Endothelial cell of umbilical vein (primary cell): Measurements from ENCODE around the gene CRTC2.

Experiments
- EZH2 ChIP-seq: IDR thresholded peaks from 2 replicates; pipeline ENCODE4 v1.6.1; 2012; ENCODE audit warnings: borderline replicate concordance, low read depth, mild to moderate bottlenecking, moderate library complexity, low read length, inconsistent platforms; ENCODE audit not compliant: severe bottlenecking
- FOS ChIP-seq: IDR thresholded peaks from 2 replicates; pipeline ENCODE4 v1.6.1; 2011; ENCODE audit warnings: mild to moderate bottlenecking, low read length, moderate library complexity, borderline replicate concordance; ENCODE audit not compliant: insufficient read depth
- JUN ChIP-seq: IDR thresholded peaks from 2 replicates; pipeline ENCODE4 v1.6.1; 2011; ENCODE audit warnings: borderline replicate concordance, low read depth; ENCODE audit not compliant: insufficient read length, insufficient read depth
- MAX ChIP-seq: IDR thresholded peaks from 2 replicates; pipeline ENCODE4 v1.6.1; 2011; ENCODE audit not compliant: insufficient read depth, insufficient read length
- MYC ChIP-seq: IDR thresholded peaks from one replicate; pipeline ENCODE4 v1.6.1; 2011; ENCODE audit warnings: mild to moderate bottlenecking, low read depth, low read length
- POLR2A ChIP-seq: IDR thresholded peaks from 2 replicates; pipeline ENCODE4 v1.6.1; 2012; ENCODE audit warnings: low read depth, mild to moderate bottlenecking, control low read depth, low read length
- POLR2AphosphoS5 ChIP-seq: IDR thresholded peaks from 2 replicates; pipeline ENCODE4 v1.6.1; 2012; ENCODE audit warnings: low read depth, mild to moderate bottlenecking, control low read depth, low read length, moderate library complexity; ENCODE audit not compliant: insufficient read depth
- TF ChIP-seq, protein P1 (sequence below), 2 donors: IDR thresholded peaks; 1 replicate in 1 of 2; 2 replicates in 1 of 2; pipeline ENCODE4 v1.5.1; 2011; ENCODE audit warnings: low read length in 2 of 2, mild to moderate bottlenecking in 2 of 2, moderate library complexity in 2 of 2, control low read depth in 1 of 2, inconsistent platforms in 1 of 2, low read depth in 1 of 2; ENCODE audit not compliant: insufficient read depth in 1 of 2; ENCODE audit errors: extremely low read depth in 1 of 2

DNA sequence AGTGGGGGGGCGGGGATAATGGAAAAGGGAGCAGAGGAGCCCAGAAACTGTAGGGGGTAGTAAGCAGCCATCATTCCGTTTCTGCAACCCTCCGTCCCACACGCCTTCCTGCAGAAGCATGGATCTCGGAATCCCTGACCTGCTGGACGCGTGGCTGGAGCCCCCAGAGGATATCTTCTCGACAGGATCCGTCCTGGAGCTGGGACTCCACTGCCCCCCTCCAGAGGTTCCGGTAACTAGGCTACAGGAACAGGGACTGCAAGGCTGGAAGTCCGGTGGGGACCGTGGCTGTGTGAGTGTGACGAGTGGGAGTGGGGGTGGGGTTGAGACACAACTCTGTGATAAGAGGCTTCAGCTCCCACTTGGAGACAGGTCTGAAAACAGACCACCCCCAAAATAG, 10.0 kb upstream of the CRTC2 start:
- TF ChIP-seq MAX (no peak), EZH2 (no peak), JUN (no peak), POLR2A (no peak), POLR2AphosphoS5 (no peak), MYC (no peak), FOS (no peak)
- TF ChIP-seq, protein P1, sequence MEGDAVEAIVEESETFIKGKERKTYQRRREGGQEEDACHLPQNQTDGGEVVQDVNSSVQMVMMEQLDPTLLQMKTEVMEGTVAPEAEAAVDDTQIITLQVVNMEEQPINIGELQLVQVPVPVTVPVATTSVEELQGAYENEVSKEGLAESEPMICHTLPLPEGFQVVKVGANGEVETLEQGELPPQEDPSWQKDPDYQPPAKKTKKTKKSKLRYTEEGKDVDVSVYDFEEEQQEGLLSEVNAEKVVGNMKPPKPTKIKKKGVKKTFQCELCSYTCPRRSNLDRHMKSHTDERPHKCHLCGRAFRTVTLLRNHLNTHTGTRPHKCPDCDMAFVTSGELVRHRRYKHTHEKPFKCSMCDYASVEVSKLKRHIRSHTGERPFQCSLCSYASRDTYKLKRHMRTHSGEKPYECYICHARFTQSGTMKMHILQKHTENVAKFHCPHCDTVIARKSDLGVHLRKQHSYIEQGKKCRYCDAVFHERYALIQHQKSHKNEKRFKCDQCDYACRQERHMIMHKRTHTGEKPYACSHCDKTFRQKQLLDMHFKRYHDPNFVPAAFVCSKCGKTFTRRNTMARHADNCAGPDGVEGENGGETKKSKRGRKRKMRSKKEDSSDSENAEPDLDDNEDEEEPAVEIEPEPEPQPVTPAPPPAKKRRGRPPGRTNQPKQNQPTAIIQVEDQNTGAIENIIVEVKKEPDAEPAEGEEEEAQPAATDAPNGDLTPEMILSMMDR (IDR thresholded peaks at IDR 0.05; ENCODE audit: extremely low read depth in 1 of 2, insufficient read depth in 1 of 2, low read depth in 1 of 2, low read length in 2 of 2) = no peak
